Measurements from ENCODE around the gene RPL10. TPM values are rescaled to one million over a fixed set of nuclear protein-coding genes. Genes with fewer than 3 reads are reported as not detected.

Gene RPL10
- total and polyA plus RNA-seq, 9 of the 15 experiments (the other 6 are each of a cell fraction or from before 2014, with no cell fraction given) = 3,774 to 7,600 (median 5,014) TPM

DNA sequence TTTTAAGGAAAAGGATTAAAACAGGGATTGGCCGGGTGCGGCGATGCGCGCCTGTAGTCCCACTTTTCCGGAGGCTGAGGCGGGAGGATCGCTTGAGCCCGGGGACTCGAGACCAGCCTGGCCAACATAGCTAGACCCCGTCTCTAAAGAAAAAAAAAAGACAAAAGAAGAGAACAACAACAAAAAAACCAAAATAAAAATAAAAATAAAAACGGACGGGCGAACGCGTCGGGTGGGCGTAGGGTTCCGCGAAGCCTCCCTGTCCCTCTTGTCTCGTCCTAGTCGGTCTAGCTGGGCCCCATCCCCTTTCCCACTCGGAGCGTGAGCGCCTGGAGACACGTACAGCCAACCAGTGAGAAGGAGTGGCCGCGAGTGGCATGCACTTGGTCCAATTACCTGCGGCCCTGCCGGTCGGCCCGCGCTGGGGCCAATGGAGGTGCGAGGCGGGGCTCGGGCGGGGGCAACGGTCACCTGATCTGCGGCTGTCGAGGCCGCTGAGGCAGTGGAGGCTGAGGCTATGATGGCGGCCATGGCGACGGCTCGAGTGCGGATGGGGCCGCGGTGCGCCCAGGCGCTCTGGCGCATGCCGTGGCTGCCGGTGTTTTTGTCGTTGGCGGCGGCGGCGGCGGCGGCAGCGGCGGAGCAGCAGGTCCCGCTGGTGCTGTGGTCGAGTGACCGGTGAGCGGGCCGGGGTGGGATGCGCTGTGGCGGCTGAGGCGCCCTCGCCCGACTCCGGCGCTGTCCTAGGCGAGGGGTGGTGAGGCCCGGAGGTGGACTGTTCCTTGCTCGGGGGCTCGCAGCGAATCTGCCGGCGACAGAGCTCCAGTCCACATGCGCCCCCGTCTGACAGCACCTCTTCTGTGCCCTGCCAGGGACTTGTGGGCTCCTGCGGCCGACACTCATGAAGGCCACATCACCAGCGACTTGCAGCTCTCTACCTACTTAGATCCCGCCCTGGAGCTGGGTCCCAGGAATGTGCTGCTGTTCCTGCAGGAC is 30.3 kb downstream of the RPL10 start, which contains the start of gene ATP6AP1 (continued):
- TF ChIP-seq, protein P1, sequence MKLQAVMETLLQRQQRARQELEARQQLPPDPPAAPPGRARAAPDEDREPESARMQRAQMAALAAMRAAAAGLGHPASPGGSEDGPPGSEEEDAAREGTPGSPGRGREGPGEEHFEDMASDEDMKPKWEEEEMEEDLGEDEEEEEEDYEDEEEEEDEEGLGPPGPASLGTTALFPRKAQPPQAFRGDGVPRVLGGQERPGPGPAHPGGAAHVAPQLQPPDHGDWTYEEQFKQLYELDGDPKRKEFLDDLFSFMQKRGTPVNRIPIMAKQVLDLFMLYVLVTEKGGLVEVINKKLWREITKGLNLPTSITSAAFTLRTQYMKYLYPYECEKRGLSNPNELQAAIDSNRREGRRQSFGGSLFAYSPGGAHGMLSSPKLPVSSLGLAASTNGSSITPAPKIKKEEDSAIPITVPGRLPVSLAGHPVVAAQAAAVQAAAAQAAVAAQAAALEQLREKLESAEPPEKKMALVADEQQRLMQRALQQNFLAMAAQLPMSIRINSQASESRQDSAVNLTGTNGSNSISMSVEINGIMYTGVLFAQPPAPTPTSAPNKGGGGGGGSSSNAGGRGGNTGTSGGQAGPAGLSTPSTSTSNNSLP (IDR thresholded peaks at IDR 0.05; ENCODE audit: borderline replicate concordance, low read depth, low read length) = no peak
- TF ChIP-seq, protein P2, sequence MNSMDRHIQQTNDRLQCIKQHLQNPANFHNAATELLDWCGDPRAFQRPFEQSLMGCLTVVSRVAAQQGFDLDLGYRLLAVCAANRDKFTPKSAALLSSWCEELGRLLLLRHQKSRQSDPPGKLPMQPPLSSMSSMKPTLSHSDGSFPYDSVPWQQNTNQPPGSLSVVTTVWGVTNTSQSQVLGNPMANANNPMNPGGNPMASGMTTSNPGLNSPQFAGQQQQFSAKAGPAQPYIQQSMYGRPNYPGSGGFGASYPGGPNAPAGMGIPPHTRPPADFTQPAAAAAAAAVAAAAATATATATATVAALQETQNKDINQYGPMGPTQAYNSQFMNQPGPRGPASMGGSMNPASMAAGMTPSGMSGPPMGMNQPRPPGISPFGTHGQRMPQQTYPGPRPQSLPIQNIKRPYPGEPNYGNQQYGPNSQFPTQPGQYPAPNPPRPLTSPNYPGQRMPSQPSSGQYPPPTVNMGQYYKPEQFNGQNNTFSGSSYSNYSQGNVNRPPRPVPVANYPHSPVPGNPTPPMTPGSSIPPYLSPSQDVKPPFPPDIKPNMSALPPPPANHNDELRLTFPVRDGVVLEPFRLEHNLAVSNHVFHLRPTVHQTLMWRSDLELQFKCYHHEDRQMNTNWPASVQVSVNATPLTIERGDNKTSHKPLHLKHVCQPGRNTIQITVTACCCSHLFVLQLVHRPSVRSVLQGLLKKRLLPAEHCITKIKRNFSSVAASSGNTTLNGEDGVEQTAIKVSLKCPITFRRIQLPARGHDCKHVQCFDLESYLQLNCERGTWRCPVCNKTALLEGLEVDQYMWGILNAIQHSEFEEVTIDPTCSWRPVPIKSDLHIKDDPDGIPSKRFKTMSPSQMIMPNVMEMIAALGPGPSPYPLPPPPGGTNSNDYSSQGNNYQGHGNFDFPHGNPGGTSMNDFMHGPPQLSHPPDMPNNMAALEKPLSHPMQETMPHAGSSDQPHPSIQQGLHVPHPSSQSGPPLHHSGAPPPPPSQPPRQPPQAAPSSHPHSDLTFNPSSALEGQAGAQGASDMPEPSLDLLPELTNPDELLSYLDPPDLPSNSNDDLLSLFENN (IDR thresholded peaks at IDR 0.05; ENCODE audit: low read depth in 2 of 2, low read length in 2 of 2) = no peak
- no peak for TF ChIP-seq NFIX (CRISPR knock-in tag; IDR thresholded peaks at IDR 0.05; ENCODE audit: low read depth)
- TF ChIP-seq POLR2B (IDR thresholded peaks at IDR 0.05; ENCODE audit: low read depth, partially characterized antibody) = peak; percentile 35
- TF ChIP-seq NFYB (IDR thresholded peaks at IDR 0.05; ENCODE audit: extremely low read depth, insufficient read length) = peak; percentile 89
- peak; percentile 86 for TF ChIP-seq POLR2G (IDR thresholded peaks at IDR 0.05; ENCODE audit: low read depth, low read length)
- TF ChIP-seq ZFX (CRISPR knock-in tag; IDR thresholded peaks at IDR 0.05) = peak; percentile 73
- TF ChIP-seq, protein P3, sequence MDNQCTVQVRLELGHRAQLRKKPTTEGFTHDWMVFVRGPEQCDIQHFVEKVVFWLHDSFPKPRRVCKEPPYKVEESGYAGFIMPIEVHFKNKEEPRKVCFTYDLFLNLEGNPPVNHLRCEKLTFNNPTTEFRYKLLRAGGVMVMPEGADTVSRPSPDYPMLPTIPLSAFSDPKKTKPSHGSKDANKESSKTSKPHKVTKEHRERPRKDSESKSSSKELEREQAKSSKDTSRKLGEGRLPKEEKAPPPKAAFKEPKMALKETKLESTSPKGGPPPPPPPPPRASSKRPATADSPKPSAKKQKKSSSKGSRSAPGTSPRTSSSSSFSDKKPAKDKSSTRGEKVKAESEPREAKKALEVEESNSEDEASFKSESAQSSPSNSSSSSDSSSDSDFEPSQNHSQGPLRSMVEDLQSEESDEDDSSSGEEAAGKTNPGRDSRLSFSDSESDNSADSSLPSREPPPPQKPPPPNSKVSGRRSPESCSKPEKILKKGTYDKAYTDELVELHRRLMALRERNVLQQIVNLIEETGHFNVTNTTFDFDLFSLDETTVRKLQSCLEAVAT (IDR thresholded peaks at IDR 0.05) = 0 out of 4 replicates have a peak, but pooled peaks of 1 of the 2 experiments have one; percentile 46
- no peak for TF ChIP-seq ZNF696 (CRISPR knock-in tag; conservative IDR thresholded peaks at IDR 0.05)
- TF ChIP-seq, protein P4, sequence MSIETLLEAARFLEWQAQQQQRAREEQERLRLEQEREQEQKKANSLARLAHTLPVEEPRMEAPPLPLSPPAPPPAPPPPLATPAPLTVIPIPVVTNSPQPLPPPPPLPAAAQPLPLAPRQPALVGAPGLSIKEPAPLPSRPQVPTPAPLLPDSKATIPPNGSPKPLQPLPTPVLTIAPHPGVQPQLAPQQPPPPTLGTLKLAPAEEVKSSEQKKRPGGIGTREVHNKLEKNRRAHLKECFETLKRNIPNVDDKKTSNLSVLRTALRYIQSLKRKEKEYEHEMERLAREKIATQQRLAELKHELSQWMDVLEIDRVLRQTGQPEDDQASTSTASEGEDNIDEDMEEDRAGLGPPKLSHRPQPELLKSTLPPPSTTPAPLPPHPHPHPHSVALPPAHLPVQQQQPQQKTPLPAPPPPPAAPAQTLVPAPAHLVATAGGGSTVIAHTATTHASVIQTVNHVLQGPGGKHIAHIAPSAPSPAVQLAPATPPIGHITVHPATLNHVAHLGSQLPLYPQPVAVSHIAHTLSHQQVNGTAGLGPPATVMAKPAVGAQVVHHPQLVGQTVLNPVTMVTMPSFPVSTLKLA (conservative IDR thresholded peaks at IDR 0.05) = peak in 1 of 2 experiments; percentile 64; a peak in 3 of 4 replicates
- peak; percentile 55; the same call in 1 of the 2 replicates for TF ChIP-seq RB1 (IDR thresholded peaks at IDR 0.05; ENCODE audit: low read depth)
- no peak for TF ChIP-seq WHSC1 (IDR thresholded peaks at IDR 0.05; ENCODE audit: low read length)
- peak; percentile 90 for TF ChIP-seq RAD51 (IDR thresholded peaks at IDR 0.05; ENCODE audit: borderline replicate concordance, low read depth)
- no peak for TF ChIP-seq CSDE1 (IDR thresholded peaks at IDR 0.05)
- TF ChIP-seq LEF1 (IDR thresholded peaks at IDR 0.05) = no peak

All from K562 (cell line).